K562 (cell line): ENCODE data around the gene NBEA. TPM values are rescaled to one million over a fixed set of nuclear protein-coding genes. Genes with fewer than 3 reads are reported as not detected.

Source experiments
- ATAC-seq: fragments of 200-7000 bp; cut with Tn5 transposase; 3 replicates; pipeline ENCODE4 v1.9.1; 2020; ENCODE audit warnings: moderate library complexity
- BruUV-seq: library from RNA; stranded (reverse); fragments of 400-500 nt; replicated peaks from 2 replicates; lab custom pipeline; 2021; lab: Mats Ljungman, UMichigan
- CTCF ChIA-PET: fragments of 300-600 bp; formaldehyde crosslinking; extraction: SDS; loops from one replicate; lab custom pipeline; 2021; ENCODE audit warnings: low intra/inter-chr PET ratio; lab: Yijun Ruan, JAX
- POLR2A ChIA-PET: fragments of 300-600, 350-650 bp; sonication (Branson Sonifier 250); formaldehyde crosslinking; extraction: SDS; loops from one replicate; lab custom pipeline; 2021; ENCODE audit warnings: antibody characterized with exemption, inconsistent platforms; lab: Yijun Ruan, JAX
- DNase-seq, 4 experiments: peaks; one replicate each; pipeline versions ENCODE4 v3.0.0 to v3.0.0-alpha.2; 2011 to 2018; ENCODE audit warnings: low spot score in 3 of 4, mixed read lengths in 3 of 4; ENCODE audit errors: extremely low read depth in 1 of 4
- FAIRE-seq: peaks from 2 replicates; lab custom pipeline; 2011; peaks lifted over from hg19 to GRCh38; lab: Jason Lieb, UNC
- H2AFZ ChIP-seq: 2 replicates; pipeline ENCODE4 v1.6.0; 2011; ENCODE audit warnings: low read depth, low read length, control low read depth, inconsistent platforms
- H3K27ac ChIP-seq: fragments of 200-600 bp; 3 replicates; pipeline ENCODE4 v1.8.0; 2011; ENCODE audit warnings: low read depth, mild to moderate bottlenecking, control low read depth, inconsistent platforms, low read length, moderate library complexity, mixed read lengths; ENCODE audit errors: extremely low read depth
- H3K27me3 ChIP-seq, 2 experiments: fragments of 300-600 bp in 1 of 2; 2 replicates in 1 of 2; 3 replicates in 1 of 2; pipeline versions ENCODE4 v1.6.0 to v1.8.0; 2011; ENCODE audit warnings: inconsistent platforms in 2 of 2, low read length in 2 of 2, mild to moderate bottlenecking in 1 of 2, mixed read lengths in 1 of 2, moderate library complexity in 1 of 2; ENCODE audit not compliant: control insufficient read depth in 2 of 2, insufficient read depth in 2 of 2
- H3K36me3 ChIP-seq: fragments of 300-600 bp; 3 replicates; pipeline ENCODE4 v1.8.0; 2011; ENCODE audit warnings: mild to moderate bottlenecking, low read length, inconsistent platforms; ENCODE audit not compliant: control insufficient read depth, insufficient read depth
- H3K4me1 ChIP-seq, 2 experiments: fragments of 200-600 bp in 1 of 2; replicated peaks in 1 of 2; 2 replicates in 1 of 2; 3 replicates in 1 of 2; pipeline versions ENCODE4 v1.5.1 to v1.8.0; 2011; ENCODE audit warnings: inconsistent platforms in 2 of 2, low read length in 2 of 2, mild to moderate bottlenecking in 1 of 2, mixed read lengths in 1 of 2, moderate library complexity in 1 of 2; ENCODE audit not compliant: control insufficient read depth in 2 of 2, insufficient read depth in 2 of 2
- H3K4me2 ChIP-seq: 2 replicates; pipeline ENCODE4 v1.6.1; 2011; ENCODE audit warnings: low read length, control low read depth, inconsistent platforms, mixed read lengths; ENCODE audit not compliant: insufficient read depth
- H3K4me3 ChIP-seq: fragments of 200-600 bp; sonication (generic), shearing (Covaris generic); 2 replicates; pipeline ENCODE4 v1.5.1; 2016; ENCODE audit warnings: control low read depth, inconsistent platforms
- H3K79me2 ChIP-seq: fragments of 200-600 bp; 3 replicates; pipeline ENCODE4 v1.8.0; 2011; ENCODE audit warnings: low read length, inconsistent platforms; ENCODE audit not compliant: control insufficient read depth, insufficient read depth
- H3K9ac ChIP-seq, 2 experiments: 2 replicates each; pipeline versions ENCODE4 v1.6.0 to v1.6.1; 2011; ENCODE audit warnings: low read depth in 2 of 2, low read length in 2 of 2, control low read depth in 1 of 2, inconsistent platforms in 1 of 2, mild to moderate bottlenecking in 1 of 2, mixed read lengths in 1 of 2; ENCODE audit not compliant: insufficient read depth in 1 of 2
- H3K9me1 ChIP-seq: one replicate; pipeline ENCODE4 v1.6.0; 2011; ENCODE audit warnings: inconsistent platforms, mild to moderate bottlenecking, low read length, moderate library complexity; ENCODE audit not compliant: control insufficient read depth, insufficient read depth
- H3K9me3 ChIP-seq: replicated peaks from 2 replicates; pipeline ENCODE4 v1.5.1; 2011; ENCODE audit warnings: low read depth, low read length, inconsistent platforms; ENCODE audit not compliant: control insufficient read depth, insufficient read depth
- H4K20me1 ChIP-seq: replicated peaks from 2 replicates; pipeline ENCODE4 v1.6.1; 2011; ENCODE audit warnings: low read length, inconsistent platforms, mixed read lengths; ENCODE audit not compliant: control insufficient read depth, insufficient read depth
- ASH1L ChIP-seq: fragments of 450-650 bp; IDR thresholded peaks from 2 replicates; pipeline ENCODE4 v1.6.1; 2018; ENCODE audit warnings: borderline replicate concordance, mild to moderate bottlenecking, low read depth; ENCODE audit not compliant: partially characterized antibody
- KDM1A ChIP-seq, 2 experiments: fragments of 450-650 bp; IDR thresholded peaks; 2 replicates each; pipeline ENCODE4 v1.6.1; 2016; ENCODE audit warnings: mild to moderate bottlenecking in 2 of 2
- MCM5 ChIP-seq: fragments of 450-650 bp; IDR thresholded peaks from 2 replicates; pipeline ENCODE4 v1.6.1; 2016; ENCODE audit warnings: low read depth
- ZNF707 ChIP-seq: fragments of 250-450 bp; sonication (Bioruptor Pico); conservative IDR thresholded peaks from 2 replicates; pipeline ENCODE4 v1.8.0; 2022; ENCODE audit warnings: inconsistent platforms, mild to moderate bottlenecking, moderate library complexity
- WGBS: fragments of 100-300 bp; shearing (Covaris generic); methylation state at CpG from one replicate; pipeline ENCODE4 v1.1.6; 2016; ENCODE audit warnings: low coverage, mixed read lengths; ENCODE audit not compliant: insufficient coverage; ENCODE audit errors: missing lambda C conversion rate; 5-methylcytosine and 5-hydroxymethylcytosine counted together
- in situ Hi-C: fragments of 300-500 bp; cut with MboI; formaldehyde crosslinking; loops from 4 replicates; pipeline ENCODE4 v1.15.0; 2018; ENCODE audit warnings: inconsistent platforms, mixed read lengths
- intact Hi-C: fragments of 100-400 bp; cut with micrococcal nuclease; formaldehyde crosslinking; loops from 2 replicates; pipeline ENCODE4 v1.14.2; 2022
- polyA plus RNA-seq, 8 experiments: library from polyadenylated mRNA; depleted of rRNA in 4 of 8; stranded (reverse) in 5 of 8; unstranded in 3 of 8; fragments of >200 nt; fragmentation: Nextera tagmentation in 2 of 8; fragmentation: Illumina TruSeq in 1 of 8; extraction: Ambion mirVana in 2 of 8; extraction: Trizol in 1 of 8; gene quantifications; 2 replicates each; pipeline versions ENCODE4 v1.2.1 to v1.2.3, GENCODE V29; 2011 to 2014; ENCODE audit warnings: inconsistent platforms in 1 of 8, missing spikeins in 1 of 8
- total RNA-seq, 7 experiments: library from RNA; depleted of rRNA in 6 of 7; stranded (reverse); fragments of >200 nt in 6 of 7; fragmentation: Illumina TruSeq in 2 of 7; extraction: Trizol in 2 of 7; gene quantifications; 2 replicates each; pipeline versions ENCODE4 v1.2.1 to v1.2.3, GENCODE V29; 2011 to 2021; ENCODE audit warnings: low replicate concordance in 1 of 7
- TF ChIP-seq, protein P1 (sequence below): fragments of 250-450 bp; sonication (Bioruptor Pico); IDR thresholded peaks from 2 replicates; pipeline ENCODE4 v1.5.0; 2020; ENCODE audit warnings: mild to moderate bottlenecking, borderline replicate concordance

NBEA gene
- total and polyA plus RNA-seq, 9 of the 15 experiments (the other 6 are each of a cell fraction or from before 2014, with no cell fraction given): 0.03 to 0.94 (median 0.05) TPM; not detected in 2

DNA sequence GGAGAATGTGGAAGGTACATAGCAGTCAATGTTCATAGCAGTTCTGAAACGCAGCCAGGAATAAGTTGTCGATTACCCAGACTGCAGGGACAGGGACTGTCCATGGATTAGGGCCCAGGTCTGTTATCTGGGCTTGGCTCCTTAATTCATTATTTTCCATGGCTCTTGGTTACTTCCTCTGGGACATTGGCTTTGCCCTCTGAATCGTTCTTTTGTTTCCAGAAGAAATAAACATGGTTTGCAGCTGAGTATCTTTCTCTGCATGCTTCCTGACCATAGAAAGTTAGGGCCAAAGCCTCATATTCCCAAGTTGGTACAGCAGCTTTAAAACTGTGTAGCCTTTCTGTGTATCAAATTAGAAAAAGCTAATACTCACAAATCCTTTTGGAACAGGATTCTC is 656.2 kb downstream of the NBEA start:
- in situ Hi-C loops: no loop called here
- no peaks in the 10 kb centered on the region for H3K4me1 ChIP-seq
- FAIRE-seq (no peak), DNase-seq (no peak), ATAC-seq (no peak)
- no peak overlapping the region for H3K4me2 ChIP-seq
- no peaks in the 10 kb centered on the region for H3K27me3 ChIP-seq
- H2AFZ ChIP-seq: no peak overlapping the region
- no peak overlapping the region for H3K4me3 ChIP-seq
- H3K79me2 ChIP-seq: no peaks in the 10 kb centered on the region
- no TSS peak for BruUV-seq
- no peaks in the 10 kb centered on the region for H3K36me3 ChIP-seq
- H4K20me1 ChIP-seq: no peaks in the 10 kb centered on the region
- no peaks in the 10 kb centered on the region for H3K9me3 ChIP-seq
- 0% methylated on average over 3 of the region's 3 CpGs for WGBS
- TF ChIP-seq, protein P1, sequence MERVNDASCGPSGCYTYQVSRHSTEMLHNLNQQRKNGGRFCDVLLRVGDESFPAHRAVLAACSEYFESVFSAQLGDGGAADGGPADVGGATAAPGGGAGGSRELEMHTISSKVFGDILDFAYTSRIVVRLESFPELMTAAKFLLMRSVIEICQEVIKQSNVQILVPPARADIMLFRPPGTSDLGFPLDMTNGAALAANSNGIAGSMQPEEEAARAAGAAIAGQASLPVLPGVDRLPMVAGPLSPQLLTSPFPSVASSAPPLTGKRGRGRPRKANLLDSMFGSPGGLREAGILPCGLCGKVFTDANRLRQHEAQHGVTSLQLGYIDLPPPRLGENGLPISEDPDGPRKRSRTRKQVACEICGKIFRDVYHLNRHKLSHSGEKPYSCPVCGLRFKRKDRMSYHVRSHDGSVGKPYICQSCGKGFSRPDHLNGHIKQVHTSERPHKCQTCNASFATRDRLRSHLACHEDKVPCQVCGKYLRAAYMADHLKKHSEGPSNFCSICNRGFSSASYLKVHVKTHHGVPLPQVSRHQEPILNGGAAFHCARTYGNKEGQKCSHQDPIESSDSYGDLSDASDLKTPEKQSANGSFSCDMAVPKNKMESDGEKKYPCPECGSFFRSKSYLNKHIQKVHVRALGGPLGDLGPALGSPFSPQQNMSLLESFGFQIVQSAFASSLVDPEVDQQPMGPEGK (CRISPR knock-in tag): no peak
- no peak for TF ChIP-seq MCM5
- TF ChIP-seq ASH1L: no peak
- no peak for TF ChIP-seq ZNF707
- TF ChIP-seq KDM1A (IDR thresholded peaks at IDR 0.05): no peak
- CTCF ChIA-PET: no interaction called here
- no peak overlapping the region for H3K27ac ChIP-seq
- H3K9ac ChIP-seq: no peak overlapping the region
- intact Hi-C loops: no loop called here
- POLR2A ChIA-PET: no interaction called here
- H3K9me1 ChIP-seq: no peaks in the 10 kb centered on the region
